ENCODE data around the gene CD28.

DNA sequence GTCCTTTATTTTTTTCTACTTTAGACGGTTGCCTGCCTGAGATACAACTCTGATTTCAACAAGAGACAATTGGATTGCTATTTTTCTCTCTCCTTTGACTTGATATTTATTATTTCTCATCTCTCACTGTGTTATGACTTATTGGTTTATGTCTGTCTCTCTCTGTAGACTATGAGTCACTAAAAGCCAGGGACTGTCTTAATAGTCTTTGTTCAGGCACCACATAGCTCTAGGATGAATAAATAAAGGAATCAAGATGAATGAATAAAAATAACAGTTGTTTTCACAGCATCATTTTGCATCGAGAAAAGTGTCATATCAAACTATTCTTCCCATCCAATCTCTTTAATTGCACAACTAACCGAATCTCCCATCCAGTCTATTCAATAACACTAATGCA lies 31.4 kb upstream of the CD28 start:
- TF ChIP-seq POLR2A (IDR thresholded peaks at IDR 0.05; ENCODE audit: low read length) (no peak), GATA1 (IDR thresholded peaks at IDR 0.05; ENCODE audit: low read depth, low read length) (no peak)

Measured in erythroblast (primary cell).